Gastroesophageal sphincter (tissue), 3 donors: Measurements from ENCODE around the gene RIMBP2.

Source experiments
- CTCF ChIP-seq, 4 experiments: fragments of 200-600 bp in 2 of 4; fragments of 450-650 bp in 2 of 4; sonication (generic) in 1 of 4; IDR thresholded peaks; one replicate each; pipeline ENCODE4 v1.5.1; 2017 to 2019; ENCODE audit warnings: antibody characterized with exemption in 4 of 4, mild to moderate bottlenecking in 2 of 4, moderate library complexity in 2 of 4
- POLR2A ChIP-seq, 2 donors: fragments of 450-650 bp; IDR thresholded peaks; one replicate each; pipeline ENCODE4 v1.6.1; 2017; ENCODE audit warnings: antibody characterized with exemption in 2 of 2, mild to moderate bottlenecking in 2 of 2, moderate library complexity in 1 of 2

GRCh38 chr12:130572553-130572952, 143.5 kb downstream of the RIMBP2 start:
- TF ChIP-seq CTCF (IDR thresholded peaks at IDR 0.05) (no peak), POLR2A (IDR thresholded peaks at IDR 0.05) (no peak)
